K562 (cell line): ENCODE measurements around the gene HOXC11. TPM values are rescaled to one million over a fixed set of nuclear protein-coding genes. Genes with fewer than 3 reads are reported as not detected.
A peak's percentile ranks its signal among the peaks of the same experiment; 100 is the strongest.

ENCODE experiments used
- ATF1 ChIP-seq, 2 experiments: fragments of 450-650 bp in 1 of 2; IDR thresholded peaks; 2 replicates each; pipeline ENCODE4 v1.6.1; 2016; ENCODE audit warnings: missing compliant biosample characterization in 1 of 2, missing genetic modification characterization in 1 of 2
- EGR1 ChIP-seq: fragments of 450-650 bp; conservative IDR thresholded peaks from 2 replicates; pipeline ENCODE4 v1.6.1; 2017; ENCODE audit warnings: mild to moderate bottlenecking
- FOXJ2 ChIP-seq: fragments of 200-800 bp; sonication (Bioruptor generic); IDR thresholded peaks from 2 replicates; pipeline ENCODE4 v1.6.1; 2016; ENCODE audit warnings: missing genetic modification characterization, missing compliant biosample characterization
- HDAC6 ChIP-seq: IDR thresholded peaks from 2 replicates; pipeline ENCODE4 v1.6.1; 2012; ENCODE audit warnings: low read depth, mild to moderate bottlenecking, control low read depth, inconsistent platforms, low read length, moderate library complexity
- ZNF133 ChIP-seq: fragments of 250-450 bp; sonication (Bioruptor Pico); IDR thresholded peaks from 2 replicates; pipeline ENCODE4 v1.4.0; 2020; ENCODE audit warnings: mild to moderate bottlenecking
- ZNF263 ChIP-seq: sonication (generic); formaldehyde crosslinking; IDR thresholded peaks from 2 replicates; pipeline ENCODE4 v1.8.0; 2022; ENCODE audit warnings: mild to moderate bottlenecking, missing genetic modification reagents, borderline replicate concordance
- polyA plus RNA-seq, 8 experiments: library from polyadenylated mRNA; depleted of rRNA in 4 of 8; stranded (reverse) in 5 of 8; unstranded in 3 of 8; fragments of >200 nt; fragmentation: Nextera tagmentation in 2 of 8; fragmentation: Illumina TruSeq in 1 of 8; extraction: Ambion mirVana in 2 of 8; extraction: Trizol in 1 of 8; gene quantifications; 2 replicates each; pipeline versions ENCODE4 v1.2.1 to v1.2.3, GENCODE V29; 2011 to 2014; ENCODE audit warnings: inconsistent platforms in 1 of 8, missing spikeins in 1 of 8
- total RNA-seq, 7 experiments: library from RNA; depleted of rRNA in 6 of 7; stranded (reverse); fragments of >200 nt in 6 of 7; fragmentation: Illumina TruSeq in 2 of 7; extraction: Trizol in 2 of 7; gene quantifications; 2 replicates each; pipeline versions ENCODE4 v1.2.1 to v1.2.3, GENCODE V29; 2011 to 2021; ENCODE audit warnings: low replicate concordance in 1 of 7
- TF ChIP-seq, protein P1 (sequence below): IDR thresholded peaks from 2 replicates; pipeline ENCODE4 v1.6.1; 2016; ENCODE audit warnings: missing genetic modification characterization, missing compliant biosample characterization
- TF ChIP-seq, protein P2 (sequence below): fragments of 450-650 bp; formaldehyde crosslinking; IDR thresholded peaks from 2 replicates; pipeline ENCODE4 v1.4.0; 2020; ENCODE audit warnings: mild to moderate bottlenecking, moderate library complexity
- TF ChIP-seq, protein P3 (sequence below): fragments of 250-450 bp; sonication (Bioruptor Pico); IDR thresholded peaks from 2 replicates; pipeline ENCODE4 v1.5.0; 2020; ENCODE audit warnings: mild to moderate bottlenecking, borderline replicate concordance

HOXC11 gene
- total and polyA plus RNA-seq, 9 of the 15 experiments (the other 6 are each of a cell fraction or from before 2014, with no cell fraction given), result not detected

DNA sequence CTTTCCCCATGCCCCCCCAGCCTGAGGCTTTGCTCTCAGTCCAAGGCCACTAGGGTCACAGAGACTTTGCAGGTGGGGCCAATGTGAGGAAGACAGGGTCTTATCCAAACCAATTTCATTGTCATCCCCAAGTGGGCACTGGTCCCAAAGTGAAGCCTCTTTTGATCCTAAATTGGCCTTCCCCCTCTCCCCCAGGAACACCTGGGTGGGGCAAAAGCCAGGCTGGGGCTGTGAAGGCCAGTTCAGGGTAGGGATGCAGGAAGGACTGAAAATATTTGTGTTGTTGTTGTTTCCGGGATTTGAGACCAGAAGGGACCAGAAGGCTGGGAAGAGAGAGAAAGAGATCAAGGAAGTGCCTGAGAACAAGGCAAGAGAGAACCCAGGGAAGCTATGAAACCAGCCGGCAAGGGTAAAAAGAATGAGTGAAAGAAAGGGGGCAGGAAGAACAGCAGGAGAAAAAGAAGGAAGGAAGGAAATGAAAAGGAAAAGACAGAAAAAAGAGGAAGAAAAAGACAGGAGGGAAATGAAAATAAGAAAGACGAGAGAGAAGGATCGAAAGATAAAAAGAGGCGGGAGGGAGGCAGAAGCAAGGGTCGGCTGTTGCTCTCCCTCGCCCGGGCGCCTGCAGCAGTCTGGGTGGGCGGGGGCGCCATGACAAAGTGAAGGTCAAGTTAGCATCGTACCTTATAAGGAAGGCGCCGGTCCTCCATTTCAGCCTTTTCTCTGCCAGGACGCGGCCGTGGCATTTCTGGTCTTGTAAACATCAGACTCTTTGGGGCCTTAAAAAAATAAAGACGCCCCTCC is 7.4 kb upstream of the HOXC11 start (continued):
- TF ChIP-seq HDAC6 (no peak), ZNF133 (CRISPR knock-in tag) (no peak), ZNF263 (CRISPR knock-in tag) (no peak), EGR1 (0 out of 2 replicates have a peak, but pooled peaks have one; percentile 7), ATF1 (CRISPR knock-in tag; IDR thresholded peaks at IDR 0.05) (no peak), ATF1 (tag; IDR thresholded peaks at IDR 0.05) (no peak), FOXJ2 (no peak)
- TF ChIP-seq, protein P1, sequence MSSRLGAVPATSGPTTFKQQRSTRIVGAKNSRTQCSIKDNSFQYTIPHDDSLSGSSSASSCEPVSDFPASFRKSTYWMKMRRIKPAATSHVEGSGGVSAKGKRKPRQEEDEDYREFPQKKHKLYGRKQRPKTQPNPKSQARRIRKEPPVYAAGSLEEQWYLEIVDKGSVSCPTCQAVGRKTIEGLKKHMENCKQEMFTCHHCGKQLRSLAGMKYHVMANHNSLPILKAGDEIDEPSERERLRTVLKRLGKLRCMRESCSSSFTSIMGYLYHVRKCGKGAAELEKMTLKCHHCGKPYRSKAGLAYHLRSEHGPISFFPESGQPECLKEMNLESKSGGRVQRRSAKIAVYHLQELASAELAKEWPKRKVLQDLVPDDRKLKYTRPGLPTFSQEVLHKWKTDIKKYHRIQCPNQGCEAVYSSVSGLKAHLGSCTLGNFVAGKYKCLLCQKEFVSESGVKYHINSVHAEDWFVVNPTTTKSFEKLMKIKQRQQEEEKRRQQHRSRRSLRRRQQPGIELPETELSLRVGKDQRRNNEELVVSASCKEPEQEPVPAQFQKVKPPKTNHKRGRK (tag), result peak; percentile 90
- TF ChIP-seq, protein P2, sequence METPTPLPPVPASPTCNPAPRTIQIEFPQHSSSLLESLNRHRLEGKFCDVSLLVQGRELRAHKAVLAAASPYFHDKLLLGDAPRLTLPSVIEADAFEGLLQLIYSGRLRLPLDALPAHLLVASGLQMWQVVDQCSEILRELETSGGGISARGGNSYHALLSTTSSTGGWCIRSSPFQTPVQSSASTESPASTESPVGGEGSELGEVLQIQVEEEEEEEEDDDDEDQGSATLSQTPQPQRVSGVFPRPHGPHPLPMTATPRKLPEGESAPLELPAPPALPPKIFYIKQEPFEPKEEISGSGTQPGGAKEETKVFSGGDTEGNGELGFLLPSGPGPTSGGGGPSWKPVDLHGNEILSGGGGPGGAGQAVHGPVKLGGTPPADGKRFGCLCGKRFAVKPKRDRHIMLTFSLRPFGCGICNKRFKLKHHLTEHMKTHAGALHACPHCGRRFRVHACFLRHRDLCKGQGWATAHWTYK (CRISPR knock-in tag), result no peak
- TF ChIP-seq, protein P3, sequence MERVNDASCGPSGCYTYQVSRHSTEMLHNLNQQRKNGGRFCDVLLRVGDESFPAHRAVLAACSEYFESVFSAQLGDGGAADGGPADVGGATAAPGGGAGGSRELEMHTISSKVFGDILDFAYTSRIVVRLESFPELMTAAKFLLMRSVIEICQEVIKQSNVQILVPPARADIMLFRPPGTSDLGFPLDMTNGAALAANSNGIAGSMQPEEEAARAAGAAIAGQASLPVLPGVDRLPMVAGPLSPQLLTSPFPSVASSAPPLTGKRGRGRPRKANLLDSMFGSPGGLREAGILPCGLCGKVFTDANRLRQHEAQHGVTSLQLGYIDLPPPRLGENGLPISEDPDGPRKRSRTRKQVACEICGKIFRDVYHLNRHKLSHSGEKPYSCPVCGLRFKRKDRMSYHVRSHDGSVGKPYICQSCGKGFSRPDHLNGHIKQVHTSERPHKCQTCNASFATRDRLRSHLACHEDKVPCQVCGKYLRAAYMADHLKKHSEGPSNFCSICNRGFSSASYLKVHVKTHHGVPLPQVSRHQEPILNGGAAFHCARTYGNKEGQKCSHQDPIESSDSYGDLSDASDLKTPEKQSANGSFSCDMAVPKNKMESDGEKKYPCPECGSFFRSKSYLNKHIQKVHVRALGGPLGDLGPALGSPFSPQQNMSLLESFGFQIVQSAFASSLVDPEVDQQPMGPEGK, result no peak
